Gastrocnemius medialis (tissue), 4 donors: ENCODE measurements around the gene POLR3GL.

ENCODE experiments used
- POLR2A ChIP-seq, 2 donors: fragments of 450-650 bp; IDR thresholded peaks; one replicate each; pipeline ENCODE4 v1.6.1; 2017; ENCODE audit warnings: antibody characterized with exemption in 2 of 2, mild to moderate bottlenecking in 2 of 2, moderate library complexity in 2 of 2
- TF ChIP-seq, protein P1 (sequence below), 5 experiments: fragments of 450-650 bp in 3 of 5; fragments of 200-600 bp in 2 of 5; sonication (generic) in 2 of 5; IDR thresholded peaks in 4 of 5; conservative IDR thresholded peaks in 1 of 5; 1 replicate in 4 of 5; 2 replicates in 1 of 5; pipeline ENCODE4 v1.5.1; 2016 to 2019; ENCODE audit warnings: antibody characterized with exemption in 5 of 5, mild to moderate bottlenecking in 3 of 5, moderate library complexity in 3 of 5

DNA sequence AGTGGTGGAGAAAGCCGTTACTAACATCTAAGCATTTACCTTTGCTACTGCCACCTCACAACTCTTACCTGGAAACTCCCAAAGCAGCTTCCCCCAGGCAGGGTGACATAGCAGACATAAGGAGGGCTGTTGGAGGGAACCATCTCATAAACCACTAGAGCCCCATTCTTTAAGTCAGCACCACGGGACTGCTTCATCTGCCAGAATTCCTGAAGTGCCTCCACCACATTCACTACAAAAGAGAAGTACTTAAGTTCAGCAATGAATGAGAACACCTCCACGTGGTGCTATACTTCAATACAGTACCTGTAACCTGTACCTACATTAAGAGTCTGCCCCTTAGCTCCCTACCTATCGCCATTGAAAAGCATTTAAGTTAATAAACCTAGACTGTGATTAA, 16.9 kb upstream of the POLR3GL start:
- TF ChIP-seq, protein P1, sequence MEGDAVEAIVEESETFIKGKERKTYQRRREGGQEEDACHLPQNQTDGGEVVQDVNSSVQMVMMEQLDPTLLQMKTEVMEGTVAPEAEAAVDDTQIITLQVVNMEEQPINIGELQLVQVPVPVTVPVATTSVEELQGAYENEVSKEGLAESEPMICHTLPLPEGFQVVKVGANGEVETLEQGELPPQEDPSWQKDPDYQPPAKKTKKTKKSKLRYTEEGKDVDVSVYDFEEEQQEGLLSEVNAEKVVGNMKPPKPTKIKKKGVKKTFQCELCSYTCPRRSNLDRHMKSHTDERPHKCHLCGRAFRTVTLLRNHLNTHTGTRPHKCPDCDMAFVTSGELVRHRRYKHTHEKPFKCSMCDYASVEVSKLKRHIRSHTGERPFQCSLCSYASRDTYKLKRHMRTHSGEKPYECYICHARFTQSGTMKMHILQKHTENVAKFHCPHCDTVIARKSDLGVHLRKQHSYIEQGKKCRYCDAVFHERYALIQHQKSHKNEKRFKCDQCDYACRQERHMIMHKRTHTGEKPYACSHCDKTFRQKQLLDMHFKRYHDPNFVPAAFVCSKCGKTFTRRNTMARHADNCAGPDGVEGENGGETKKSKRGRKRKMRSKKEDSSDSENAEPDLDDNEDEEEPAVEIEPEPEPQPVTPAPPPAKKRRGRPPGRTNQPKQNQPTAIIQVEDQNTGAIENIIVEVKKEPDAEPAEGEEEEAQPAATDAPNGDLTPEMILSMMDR (IDR thresholded peaks at IDR 0.05 in 4 of 5, conservative IDR thresholded peaks at IDR 0.05 in 1 of 5): no peak
- TF ChIP-seq POLR2A (IDR thresholded peaks at IDR 0.05): no peak
